K562 (cell line): ENCODE results near the gene WIPF3. TPM values are rescaled to one million over a fixed set of nuclear protein-coding genes. Genes with fewer than 3 reads are reported as not detected.

Experiments
- CGGBP1 ChIP-seq: fragments of 250-450 bp; sonication (Bioruptor Pico); IDR thresholded peaks from 2 replicates; pipeline ENCODE4 v1.9.0; 2021; ENCODE audit warnings: mild to moderate bottlenecking
- JUND ChIP-seq, 2 experiments: IDR thresholded peaks; 2 replicates in 1 of 2; 3 replicates in 1 of 2; pipeline ENCODE4 v1.6.1; 2011; ENCODE audit warnings: borderline replicate concordance in 2 of 2, low read depth in 2 of 2, low read length in 2 of 2, improper control_type of control experiment in 1 of 2, missing biosample characterization in 1 of 2, missing genetic modification characterization in 1 of 2, missing genetic modification reagents in 1 of 2
- MLLT1 ChIP-seq, 2 experiments: fragments of 450-650 bp; IDR thresholded peaks; 2 replicates each; pipeline ENCODE4 v1.6.1; 2016
- NCOA2 ChIP-seq, 2 experiments: fragments of 450-650 bp; IDR thresholded peaks; 2 replicates each; pipeline ENCODE4 v1.6.1; 2018; ENCODE audit warnings: mild to moderate bottlenecking in 2 of 2, moderate library complexity in 1 of 2; ENCODE audit not compliant: partially characterized antibody in 2 of 2
- RAD51 ChIP-seq: fragments of 450-650 bp; IDR thresholded peaks from 2 replicates; pipeline ENCODE4 v1.7.1; 2016; ENCODE audit warnings: low read depth, mild to moderate bottlenecking, borderline replicate concordance
- RBFOX2 ChIP-seq: fragments of 200-400 bp; formaldehyde crosslinking; IDR thresholded peaks from 2 replicates; pipeline ENCODE4 v1.6.1; 2017; ENCODE audit warnings: low read depth, mild to moderate bottlenecking, low read length, moderate library complexity
- REST ChIP-seq, 2 experiments: fragments of 450-650 bp; formaldehyde crosslinking in 1 of 2; IDR thresholded peaks; 2 replicates each; pipeline versions ENCODE4 v1.4.0 to v1.6.1; 2014 to 2020; ENCODE audit warnings: mild to moderate bottlenecking in 2 of 2, borderline replicate concordance in 1 of 2, low read depth in 1 of 2
- RNF2 ChIP-seq: sonication (generic); IDR thresholded peaks from 2 replicates; pipeline ENCODE4 v1.6.1; 2016
- STAT5B ChIP-seq: fragments of 250-450 bp; sonication (Bioruptor Pico); IDR thresholded peaks from 2 replicates; pipeline ENCODE4 v1.8.0; 2021; ENCODE audit warnings: mild to moderate bottlenecking, inconsistent platforms
- ZBTB33 ChIP-seq: sonication (generic); formaldehyde crosslinking; IDR thresholded peaks from 2 replicates; pipeline ENCODE4 v1.8.1; 2023; ENCODE audit warnings: mild to moderate bottlenecking, missing genetic modification reagents
- ZNF449 ChIP-seq: fragments of 250-450 bp; sonication (Bioruptor Pico); IDR thresholded peaks from 2 replicates; pipeline ENCODE4 v1.8.0; 2022; ENCODE audit warnings: moderate library complexity, mild to moderate bottlenecking, inconsistent platforms
- ZNF507 ChIP-seq: conservative IDR thresholded peaks from 2 replicates; pipeline ENCODE4 v1.6.1; 2017; ENCODE audit warnings: missing genetic modification characterization, missing compliant biosample characterization
- ZNF551 ChIP-seq: fragments of 250-450 bp; sonication (Bioruptor Pico); IDR thresholded peaks from 2 replicates; pipeline ENCODE4 v1.5.0; 2021; ENCODE audit warnings: mild to moderate bottlenecking, moderate library complexity
- ZNF785 ChIP-seq: fragments of 250-450 bp; sonication (Bioruptor Pico); IDR thresholded peaks from 2 replicates; pipeline ENCODE4 v1.4.0; 2020; ENCODE audit warnings: mild to moderate bottlenecking
- polyA plus RNA-seq, 8 experiments: library from polyadenylated mRNA; depleted of rRNA in 4 of 8; stranded (reverse) in 5 of 8; unstranded in 3 of 8; fragments of >200 nt; fragmentation: Nextera tagmentation in 2 of 8; fragmentation: Illumina TruSeq in 1 of 8; extraction: Ambion mirVana in 2 of 8; extraction: Trizol in 1 of 8; gene quantifications; 2 replicates each; pipeline versions ENCODE4 v1.2.1 to v1.2.3, GENCODE V29; 2011 to 2014; ENCODE audit warnings: inconsistent platforms in 1 of 8, missing spikeins in 1 of 8
- total RNA-seq, 7 experiments: library from RNA; depleted of rRNA in 6 of 7; stranded (reverse); fragments of >200 nt in 6 of 7; fragmentation: Illumina TruSeq in 2 of 7; extraction: Trizol in 2 of 7; gene quantifications; 2 replicates each; pipeline versions ENCODE4 v1.2.1 to v1.2.3, GENCODE V29; 2011 to 2021; ENCODE audit warnings: low replicate concordance in 1 of 7

The WIPF3 gene
- total and polyA plus RNA-seq, 9 of the 15 experiments (the other 6 are each of a cell fraction or from before 2014, with no cell fraction given) = 0.18 to 3.2 (median 1.7) TPM

- 0 out of 2 replicates have a peak, but pooled peaks have one; percentile 11 for TF ChIP-seq REST (IDR thresholded peaks at IDR 0.05; ENCODE audit: borderline replicate concordance)
- TF ChIP-seq REST (CRISPR knock-in tag; IDR thresholded peaks at IDR 0.05; ENCODE audit: low read depth) = no peak
- TF ChIP-seq RNF2 = no peak
- TF ChIP-seq MLLT1 (IDR thresholded peaks at IDR 0.05) = no peak
- TF ChIP-seq ZNF507 = no peak
- no peak for TF ChIP-seq ZNF551 (CRISPR knock-in tag)
- no peak for TF ChIP-seq RBFOX2
- no peak for TF ChIP-seq ZNF785 (CRISPR knock-in tag)
- TF ChIP-seq RAD51 = peak; percentile 82
- TF ChIP-seq ZBTB33 (CRISPR knock-in tag) = no peak
- no peak for TF ChIP-seq CGGBP1 (CRISPR knock-in tag)
- TF ChIP-seq ZNF449 (CRISPR knock-in tag) = no peak
- 0 out of 2 replicates have a peak, but pooled peaks have one; percentile 13 for TF ChIP-seq JUND (IDR thresholded peaks at IDR 0.05; ENCODE audit: borderline replicate concordance, low read depth, low read length)
- no peak for TF ChIP-seq JUND (tag; IDR thresholded peaks at IDR 0.05; ENCODE audit: borderline replicate concordance, low read depth, low read length)
- TF ChIP-seq NCOA2 (IDR thresholded peaks at IDR 0.05; ENCODE audit: partially characterized antibody in 2 of 2) = no peak
- TF ChIP-seq STAT5B (CRISPR knock-in tag) = no peak
These were observed 89.3 kb downstream of the WIPF3 start (continued) for GRCh38 chr7:29895559-29895958.
